SU-DHL-6 (cell line): ENCODE data around the gene TLR10.
A peak's percentile ranks its signal among the peaks of the same experiment; 100 is the strongest.

ENCODE experiments used
- H2AFZ ChIP-seq: fragments of 200-600 bp; sonication (generic); 2 replicates; pipeline ENCODE4 v1.6.1; 2014; ENCODE audit warnings: low read depth, mild to moderate bottlenecking, moderate library complexity, mixed read lengths, antibody characterized with exemption, low read length; ENCODE audit not compliant: severe bottlenecking
- H3F3A ChIP-seq: fragments of 200-600 bp; shearing (Covaris generic); 2 replicates; pipeline ENCODE4 v1.6.0; 2016; ENCODE audit warnings: antibody characterized with exemption, mild to moderate bottlenecking; ENCODE audit not compliant: insufficient read depth
- H3K27ac ChIP-seq: fragments of 200-600 bp; sonication (generic); 2 replicates; pipeline ENCODE4 v1.5.1; 2016; ENCODE audit warnings: low read depth, mild to moderate bottlenecking, low read length, moderate library complexity, mixed read lengths
- H3K27me3 ChIP-seq: fragments of 200-600 bp; sonication (generic), shearing (Covaris generic); 2 replicates; pipeline ENCODE4 v1.6.0; 2014; ENCODE audit warnings: mild to moderate bottlenecking, low read length
- H3K36me3 ChIP-seq: fragments of 200-600 bp; sonication (generic); 2 replicates; pipeline ENCODE4 v1.6.1; 2014; ENCODE audit warnings: mild to moderate bottlenecking, low read length, mixed read lengths
- H3K4me2 ChIP-seq: fragments of 300-600, 200-600 bp; shearing (Covaris generic), sonication (generic); 2 replicates; pipeline ENCODE4 v1.6.0; 2014; ENCODE audit warnings: low read length, low read depth, mild to moderate bottlenecking; ENCODE audit not compliant: poor library complexity, severe bottlenecking
- H3K4me3 ChIP-seq: fragments of 200-600 bp; sonication (generic); 2 replicates; pipeline ENCODE4 v1.5.1; 2014; ENCODE audit warnings: antibody characterized with exemption, low read length, mild to moderate bottlenecking, mixed read lengths; ENCODE audit not compliant: insufficient read depth, poor library complexity, severe bottlenecking
- H3K79me2 ChIP-seq: fragments of 200-600 bp; sonication (generic); 2 replicates; pipeline ENCODE4 v1.6.1; 2014; ENCODE audit warnings: mild to moderate bottlenecking, low read length, moderate library complexity; ENCODE audit not compliant: insufficient read depth
- H3K9ac ChIP-seq: fragments of 200-600 bp; sonication (generic); 2 replicates; pipeline ENCODE4 v1.7.0; 2014; ENCODE audit warnings: mild to moderate bottlenecking, low read length
- H3K9me2 ChIP-seq: fragments of 200-600 bp; sonication (generic); replicated peaks from 2 replicates; pipeline ENCODE4 v1.6.1; 2014; ENCODE audit warnings: low read length; ENCODE audit not compliant: insufficient read depth
- H3K9me3 ChIP-seq: fragments of 200-600 bp; sonication (generic); 2 replicates; pipeline ENCODE4 v1.6.1; 2014; ENCODE audit warnings: low read length, mixed read lengths; ENCODE audit not compliant: insufficient read depth
- H4K20me1 ChIP-seq: fragments of 200-600 bp; sonication (generic); 2 replicates; pipeline ENCODE4 v1.6.1; 2014; ENCODE audit warnings: low read depth, mild to moderate bottlenecking, antibody characterized with exemption, low read length, moderate library complexity, mixed read lengths
- CTCF ChIP-seq: fragments of 200-600 bp; sonication (generic); IDR thresholded peaks from one replicate; pipeline ENCODE4 v1.5.1; 2017; ENCODE audit warnings: antibody characterized with exemption, mild to moderate bottlenecking, low read length, moderate library complexity; ENCODE audit not compliant: insufficient read depth, poor library complexity, severe bottlenecking
- EZH2phosphoT487 ChIP-seq: fragments of 200-600 bp; sonication (generic), shearing (Covaris generic); conservative IDR thresholded peaks from 2 replicates; pipeline ENCODE4 v1.6.1; 2018; ENCODE audit warnings: mild to moderate bottlenecking, antibody characterized with exemption, low read length, moderate library complexity, mixed read lengths

The TLR10 gene

GRCh38 chr4:38759790-38760122, 23.0 kb downstream of the TLR10 start:
- Histone ChIP-seq H3K36me3 (no peaks in the 10 kb centered on the region), H4K20me1 (no peaks in the 10 kb centered on the region), H3K4me2 (peak overlapping the region; percentile 84), H3K9me2 (no peaks in the 10 kb centered on the region), H3K4me3 (peak overlapping the region; percentile 31), H3F3A (peaks cover 45% of the 10 kb centered on the region), H3K9me3 (no peaks in the 10 kb centered on the region), H3K27me3 (no peaks in the 10 kb centered on the region), H3K9ac (peak overlapping the region; percentile 74), H3K27ac (peak overlapping the region; percentile 99), H3K79me2 (no peaks in the 10 kb centered on the region; the same call in 1 of the 2 replicates), H2AFZ (peak overlapping the region; percentile 57)
- TF ChIP-seq CTCF = no peak
- no peak for TF ChIP-seq EZH2phosphoT487

- Histone ChIP-seq H3K9me2 (no peaks in the 10 kb centered on the region), H3F3A (peaks cover 40% of the 10 kb centered on the region), H3K27me3 (no peaks in the 10 kb centered on the region), H3K36me3 (no peaks in the 10 kb centered on the region), H3K27ac (peak overlapping the region; percentile 99), H3K9ac (peak overlapping the region; percentile 74), H3K79me2 (no peaks in the 10 kb centered on the region; the same call in 1 of the 2 replicates), H3K4me2 (peak overlapping the region; percentile 84), H3K4me3 (no peak overlapping the region), H3K9me3 (no peaks in the 10 kb centered on the region), H4K20me1 (no peaks in the 10 kb centered on the region), H2AFZ (peak overlapping the region; percentile 57)
- TF ChIP-seq EZH2phosphoT487 (no peak), CTCF (peak; percentile 50)
Observed at GRCh38 chr4:38759113-38759789, 23.5 kb downstream of the TLR10 start.

GRCh38 chr4:38757945-38758600, 24.7 kb downstream of the TLR10 start:
- Histone ChIP-seq H4K20me1 (no peaks in the 10 kb centered on the region), H3K27me3 (no peaks in the 10 kb centered on the region), H3K4me2 (peak overlapping the region; percentile 84), H3K9me3 (no peaks in the 10 kb centered on the region), H3K27ac (peak overlapping the region; percentile 99), H3K9ac (peak overlapping the region; percentile 74), H2AFZ (peak overlapping the region; percentile 72), H3K4me3 (no peak overlapping the region), H3K36me3 (no peaks in the 10 kb centered on the region), H3K9me2 (no peaks in the 10 kb centered on the region), H3K79me2 (no peaks in the 10 kb centered on the region), H3F3A (peaks cover 29% of the 10 kb centered on the region)
- no peak for TF ChIP-seq EZH2phosphoT487
- peak; percentile 68 for TF ChIP-seq CTCF
